ENCODE data around the gene POU3F2. TPM values are rescaled to one million over a fixed set of nuclear protein-coding genes. Genes with fewer than 3 reads are reported as not detected.

The POU3F2 gene
- not detected in 2 replicates for total RNA-seq
- long read RNA-seq: 0 reads

GRCh38 chr6:98834060-98835031 is at the start of gene POU3F2:
Gene POU3F2, plus strand, starts transcription at chr6:98834574. Its CDS starts 300 bp downstream, at chr6:98834874.
- DNase-seq (ENCODE audit: extremely low spot score, unreplicated experiment): no peak
- H3K27ac Mint-ChIP-seq (ENCODE audit: unreplicated experiment): peak within 1 kb of the TSS; percentile 51
- H3K4me1 Mint-ChIP-seq (ENCODE audit: unreplicated experiment): peaks cover 36% of the 10 kb centered on the region
- H3K4me3 Mint-ChIP-seq (ENCODE audit: unreplicated experiment): peak within 1 kb of the TSS; percentile 84
- H3K36me3 Mint-ChIP-seq (ENCODE audit: unreplicated experiment): no peaks in the 10 kb centered on the region
- TF ChIP-seq CTCF (IDR thresholded peaks at IDR 0.05): no peak
- H3K27me3 Mint-ChIP-seq (ENCODE audit: unreplicated experiment): peaks cover 80% of the 10 kb centered on the region
- H3K9me3 Mint-ChIP-seq (ENCODE audit: unreplicated experiment): no peaks in the 10 kb centered on the region

- TF ChIP-seq CTCF (IDR thresholded peaks at IDR 0.05): no peak
- Mint-ChIP-seq H3K36me3 (ENCODE audit: unreplicated experiment) (no peaks in the 10 kb centered on the region), H3K4me3 (ENCODE audit: unreplicated experiment) (no peak overlapping the region), H3K27me3 (ENCODE audit: unreplicated experiment) (peaks cover 41% of the 10 kb centered on the region), H3K27ac (ENCODE audit: unreplicated experiment) (no peak overlapping the region), H3K4me1 (ENCODE audit: unreplicated experiment) (peaks cover 5% of the 10 kb centered on the region), H3K9me3 (ENCODE audit: unreplicated experiment) (no peaks in the 10 kb centered on the region)
- no peak for DNase-seq (ENCODE audit: extremely low spot score, unreplicated experiment)
Measured at GRCh38 chr6:98787435-98787834, 46.9 kb upstream of the POU3F2 start.

- H3K4me1 Mint-ChIP-seq (ENCODE audit: unreplicated experiment): peaks cover 5% of the 10 kb centered on the region
- peaks cover 39% of the 10 kb centered on the region for H3K27me3 Mint-ChIP-seq (ENCODE audit: unreplicated experiment)
- no peaks in the 10 kb centered on the region for H3K36me3 Mint-ChIP-seq (ENCODE audit: unreplicated experiment)
- no peak overlapping the region for H3K27ac Mint-ChIP-seq (ENCODE audit: unreplicated experiment)
- no peaks in the 10 kb centered on the region for H3K9me3 Mint-ChIP-seq (ENCODE audit: unreplicated experiment)
- no peak overlapping the region for H3K4me3 Mint-ChIP-seq (ENCODE audit: unreplicated experiment)
- TF ChIP-seq CTCF (IDR thresholded peaks at IDR 0.05): no peak
- no peak for DNase-seq (ENCODE audit: extremely low spot score, unreplicated experiment)
Measured at GRCh38 chr6:98787961-98788360, 46.4 kb upstream of the POU3F2 start.

- TF ChIP-seq CTCF (IDR thresholded peaks at IDR 0.05): no peak
Measured at GRCh38 chr6:98794307-98794842, 40.0 kb upstream of the POU3F2 start.

More at GRCh38 chr6:98794307-98794842, 40.0 kb upstream of the POU3F2 start:
- H3K27ac Mint-ChIP-seq (ENCODE audit: unreplicated experiment): no peak overlapping the region
- no peaks in the 10 kb centered on the region for H3K9me3 Mint-ChIP-seq (ENCODE audit: unreplicated experiment)
- DNase-seq (ENCODE audit: extremely low spot score, unreplicated experiment): no peak
- H3K36me3 Mint-ChIP-seq (ENCODE audit: unreplicated experiment): no peaks in the 10 kb centered on the region
- peaks cover 14% of the 10 kb centered on the region for H3K27me3 Mint-ChIP-seq (ENCODE audit: unreplicated experiment)
- H3K4me1 Mint-ChIP-seq (ENCODE audit: unreplicated experiment): no peaks in the 10 kb centered on the region
- H3K4me3 Mint-ChIP-seq (ENCODE audit: unreplicated experiment): no peak overlapping the region
